Chondrocyte (in vitro differentiated cells): ENCODE results near the gene NUDT4. TPM values are rescaled to one million over a fixed set of nuclear protein-coding genes. Genes with fewer than 3 reads are reported as not detected.

Source experiments
- DNase-seq: peaks from one replicate; pipeline ENCODE4 v3.0.0; 2021; ENCODE audit warnings: mixed read lengths, low spot score
- H3K27ac Mint-ChIP-seq: one replicate; pipeline ENCODE4 v1.8.0; 2021; ENCODE audit warnings: mild to moderate bottlenecking, moderate library complexity, mixed read lengths; ENCODE audit not compliant: unreplicated experiment
- H3K27me3 Mint-ChIP-seq: 2 replicates; pipeline ENCODE4 v1.8.0; 2021; ENCODE audit warnings: low read depth, mixed read lengths
- H3K36me3 Mint-ChIP-seq: 2 replicates; pipeline ENCODE4 v1.8.0; 2021; ENCODE audit warnings: low read depth, mixed read lengths
- H3K4me1 Mint-ChIP-seq: 2 replicates; pipeline ENCODE4 v1.8.0; 2021; ENCODE audit warnings: low read depth, mild to moderate bottlenecking, mixed read lengths
- H3K4me3 Mint-ChIP-seq: one replicate; pipeline ENCODE4 v1.8.0; 2021; ENCODE audit warnings: mild to moderate bottlenecking, moderate library complexity, mixed read lengths; ENCODE audit not compliant: unreplicated experiment
- H3K9me3 Mint-ChIP-seq: 2 replicates; pipeline ENCODE4 v1.8.0; 2021; ENCODE audit warnings: low read depth, mixed read lengths
- CTCF ChIP-seq: fragments of 200-600 bp; sonication (generic); IDR thresholded peaks from 2 replicates; pipeline ENCODE4 v1.5.0; 2021; ENCODE audit warnings: antibody characterized with exemption, mild to moderate bottlenecking, moderate library complexity
- total RNA-seq: library from RNA; stranded (reverse); gene quantifications from 3 replicates; pipeline ENCODE4 v1.2.1, GENCODE V29; 2021

The NUDT4 gene
- total RNA-seq, 1 donor from 2014 or later = 69.0 TPM

DNA sequence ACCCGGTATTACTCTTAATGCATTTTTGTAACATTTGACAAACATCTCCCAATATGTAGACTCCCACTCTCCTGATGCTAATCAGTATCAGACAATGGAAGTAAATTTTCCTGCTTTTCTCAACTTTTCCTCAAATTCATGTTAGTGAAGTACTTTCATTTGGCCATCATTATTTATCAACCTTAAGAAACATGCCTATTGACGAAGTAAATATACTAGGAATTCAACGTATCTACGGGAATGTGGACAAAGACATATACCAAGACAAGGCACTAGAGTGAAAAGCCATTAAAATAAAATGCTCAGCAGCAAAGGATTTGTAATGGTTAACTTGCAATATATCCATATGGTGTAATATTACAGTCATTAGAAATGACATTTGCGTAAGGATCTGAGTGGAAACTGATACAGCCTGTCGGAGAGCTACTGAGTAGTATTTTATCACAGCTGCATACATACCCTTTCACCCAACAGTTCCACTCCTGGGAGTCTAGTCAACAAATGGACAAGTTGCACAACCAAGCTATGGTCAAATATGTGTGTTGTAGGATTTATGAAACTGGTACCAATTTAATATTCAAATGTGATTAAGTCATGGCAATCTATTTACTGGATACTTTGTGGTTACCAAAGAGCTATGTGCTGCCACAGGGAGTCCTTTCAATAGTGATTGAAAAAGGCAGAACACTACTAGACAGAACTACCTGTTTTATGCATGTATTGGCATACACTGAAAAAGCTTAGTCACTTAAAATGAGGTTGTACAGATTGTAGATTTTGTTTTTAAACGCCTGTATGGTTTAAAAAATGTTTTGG is 26.5 kb downstream of the NUDT4 start:
- Mint-ChIP-seq H3K4me1 (peaks cover 13% of the 10 kb centered on the region), H3K27me3 (no peaks in the 10 kb centered on the region), H3K4me3 (no peak overlapping the region), H3K9me3 (no peaks in the 10 kb centered on the region), H3K27ac (no peak overlapping the region), H3K36me3 (peaks cover 9% of the 10 kb centered on the region)
- no peak for DNase-seq
- no peak for TF ChIP-seq CTCF

GRCh38 chr12:93404961-93405849 is 27.5 kb downstream of the NUDT4 start:
- H3K4me1 Mint-ChIP-seq = peaks cover 23% of the 10 kb centered on the region
- TF ChIP-seq CTCF = no peak
- no peaks in the 10 kb centered on the region for H3K27me3 Mint-ChIP-seq
- H3K4me3 Mint-ChIP-seq = no peak overlapping the region
- no peak for DNase-seq
- no peaks in the 10 kb centered on the region for H3K9me3 Mint-ChIP-seq
- peak overlapping the region; percentile 36 for H3K27ac Mint-ChIP-seq
- H3K36me3 Mint-ChIP-seq = peaks cover 9% of the 10 kb centered on the region

DNA sequence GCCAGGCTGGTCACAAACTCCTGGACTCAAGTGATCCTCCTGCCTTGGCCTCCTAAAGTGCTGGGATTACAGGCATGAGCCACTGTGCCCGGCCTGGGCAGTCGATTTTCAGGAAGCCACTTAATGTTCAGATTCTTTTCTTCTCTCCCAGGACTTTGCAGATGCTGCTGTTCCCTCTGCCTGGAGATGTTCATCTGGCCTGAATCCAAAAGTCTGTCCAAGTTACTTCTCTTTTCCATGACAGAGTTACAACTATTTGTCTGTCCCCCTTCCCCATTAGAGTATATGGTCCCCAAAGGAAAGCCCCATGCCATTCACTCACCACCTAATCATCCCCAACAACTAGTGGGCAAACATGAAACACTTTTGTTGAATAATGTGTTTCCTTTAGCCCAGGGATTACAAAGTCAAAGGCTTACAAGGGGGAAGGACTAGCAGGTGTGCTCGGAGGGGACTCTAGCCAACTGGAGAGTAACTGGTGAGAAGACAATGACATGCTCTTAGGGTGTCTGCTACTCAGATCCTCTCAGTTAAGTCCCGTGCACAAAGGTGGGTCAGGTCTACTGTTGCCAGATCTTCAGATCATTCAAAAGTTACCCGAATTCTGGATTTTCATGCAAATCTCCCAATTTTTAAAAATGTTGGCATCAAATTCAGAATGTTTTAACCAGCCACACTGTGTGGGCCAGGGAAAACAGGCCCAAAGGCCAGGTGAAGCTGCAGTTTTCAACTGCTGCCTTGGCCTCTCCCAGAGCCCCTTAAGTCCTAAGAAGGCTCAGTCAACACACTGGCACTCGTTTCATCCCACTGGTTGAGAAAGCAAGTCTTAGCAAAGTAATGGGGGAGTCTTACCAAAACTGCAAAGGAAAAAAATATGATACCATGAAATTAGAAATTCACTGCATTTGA is 29.6 kb downstream of the NUDT4 start:
- H3K4me3 Mint-ChIP-seq = no peak overlapping the region
- no peak for TF ChIP-seq CTCF
- peaks cover 9% of the 10 kb centered on the region for H3K36me3 Mint-ChIP-seq
- no peaks in the 10 kb centered on the region for H3K9me3 Mint-ChIP-seq
- H3K27me3 Mint-ChIP-seq = no peaks in the 10 kb centered on the region
- H3K4me1 Mint-ChIP-seq = peaks cover 36% of the 10 kb centered on the region
- DNase-seq = no peak
- H3K27ac Mint-ChIP-seq = peak overlapping the region; percentile 10

- H3K27me3 Mint-ChIP-seq = no peaks in the 10 kb centered on the region
- peaks cover 5% of the 10 kb centered on the region for H3K36me3 Mint-ChIP-seq
- H3K9me3 Mint-ChIP-seq = no peaks in the 10 kb centered on the region
- no peak overlapping the region for H3K27ac Mint-ChIP-seq
- no peak for TF ChIP-seq CTCF
- H3K4me3 Mint-ChIP-seq = no peak overlapping the region
- no peak for DNase-seq
- H3K4me1 Mint-ChIP-seq = peaks cover 39% of the 10 kb centered on the region
Measured at GRCh38 chr12:93407963-93408283, 30.2 kb downstream of the NUDT4 start.
